NCI-H128 (cell line): ENCODE data around the gene SLC23A1.
"Not testable (repeated sequence)": the region's sequence is repeated elsewhere in the genome, so short reads cannot be mapped to it uniquely, and the experiment has no call there.

Experiments used
- DNase-seq: peaks from one replicate; lab custom pipeline; 2025; ENCODE audit not compliant: unreplicated experiment; lab: John Stamatoyannopoulos, UW

The SLC23A1 gene

DNA sequence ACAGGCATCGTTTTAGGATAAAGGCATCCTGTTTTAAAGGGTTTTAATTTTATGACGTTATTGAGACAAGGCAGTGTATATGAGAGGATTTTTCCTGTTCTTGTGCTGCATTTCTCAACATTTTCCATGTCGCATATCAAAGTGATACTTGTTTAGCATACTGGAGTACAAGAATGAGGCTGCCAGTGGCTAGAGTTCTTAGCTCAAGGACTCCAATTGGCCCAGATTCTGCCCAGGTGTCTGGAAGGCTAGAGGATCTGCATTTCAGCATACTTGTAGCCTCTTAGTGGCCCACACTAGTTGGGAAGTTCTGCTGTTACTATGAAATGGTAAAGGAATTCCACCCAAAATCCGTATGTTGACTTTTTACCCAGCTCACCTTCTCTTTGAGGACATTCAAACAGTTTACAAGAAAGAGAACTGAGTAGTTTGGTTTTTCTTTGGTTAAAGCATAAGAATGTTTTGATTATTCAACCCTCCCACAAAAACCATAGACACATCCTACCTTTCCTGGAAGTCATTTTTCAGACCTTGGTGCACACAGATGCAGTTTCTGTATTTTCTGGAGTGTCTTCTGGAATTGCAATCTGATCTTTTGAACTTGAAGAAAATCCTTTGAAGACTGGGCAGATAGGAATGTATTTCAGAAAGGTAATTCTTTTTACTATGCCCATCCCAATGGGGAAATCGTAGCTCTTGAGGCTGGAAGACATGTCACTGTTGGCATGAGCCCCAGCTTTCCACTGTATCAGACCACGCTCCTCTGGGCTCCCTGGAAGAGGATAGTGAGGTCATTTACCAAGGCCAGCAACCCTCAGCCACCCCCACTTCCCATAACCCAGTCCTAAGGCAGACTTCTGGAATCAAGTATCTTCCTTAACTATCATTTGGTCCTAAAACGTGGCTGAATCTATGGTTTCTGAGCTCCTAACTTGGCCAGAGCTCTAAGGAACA is 11.3 kb downstream of the SLC23A1 start:
- DNase-seq, result no peak

DNA sequence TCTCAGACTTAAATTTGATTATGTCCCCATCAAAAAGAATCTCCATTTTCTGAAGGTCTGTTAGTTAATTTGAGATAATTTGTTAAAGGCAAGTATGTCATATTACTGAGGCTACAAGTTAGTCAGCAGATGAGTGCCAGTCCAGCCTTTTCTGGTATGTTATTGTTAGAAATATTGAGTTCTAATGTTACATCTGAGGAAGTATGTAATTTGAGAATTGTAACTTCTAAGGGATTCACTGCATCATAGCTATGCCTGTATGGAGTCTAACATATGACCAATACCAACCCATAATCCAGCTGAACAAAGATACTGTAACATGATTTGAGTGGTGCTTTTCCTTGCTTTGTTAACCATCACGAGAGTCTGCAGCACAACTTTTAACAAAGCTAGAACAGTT is 13.9 kb downstream of the SLC23A1 start:
- no peak for DNase-seq

DNA sequence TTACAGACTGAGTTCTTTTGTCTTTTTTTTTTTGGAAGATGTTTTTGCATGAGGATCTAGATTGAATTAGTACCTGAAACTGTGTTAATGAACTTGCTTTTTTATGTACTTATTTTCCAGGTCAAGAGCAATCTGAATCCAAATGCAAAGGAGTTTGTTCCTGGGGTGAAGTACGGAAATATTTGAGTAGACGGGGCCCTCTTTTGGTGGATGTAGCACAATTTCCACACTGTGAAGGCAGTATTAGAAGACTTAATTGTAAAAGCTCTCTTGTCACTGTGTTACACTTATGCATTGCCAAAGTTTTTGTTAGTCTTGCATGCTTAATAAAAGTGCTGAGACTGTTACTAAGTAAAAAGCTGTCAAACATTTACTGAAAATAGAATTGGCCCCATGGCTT is 14.5 kb downstream of the SLC23A1 start:
- DNase-seq, result no peak

DNA sequence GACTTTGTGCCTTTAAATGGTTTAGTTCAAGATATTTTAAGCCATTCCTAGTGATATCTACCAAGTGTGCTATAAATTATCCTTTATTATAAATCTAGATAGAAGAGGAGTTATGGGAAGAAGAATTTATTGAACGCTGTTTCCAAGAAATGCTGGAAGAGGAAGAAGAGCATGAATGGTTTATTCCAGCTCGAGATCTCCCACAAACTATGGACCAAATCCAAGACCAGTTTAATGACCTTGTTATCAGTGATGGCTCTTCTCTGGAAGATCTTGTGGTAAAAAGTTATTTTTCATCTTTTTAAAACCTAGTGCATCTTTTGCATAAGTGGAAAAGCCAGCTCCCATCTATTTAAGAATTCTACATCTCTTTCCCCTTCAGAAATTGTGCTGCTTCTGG is 18.6 kb downstream of the SLC23A1 start:
- DNase-seq, result no peak

DNA sequence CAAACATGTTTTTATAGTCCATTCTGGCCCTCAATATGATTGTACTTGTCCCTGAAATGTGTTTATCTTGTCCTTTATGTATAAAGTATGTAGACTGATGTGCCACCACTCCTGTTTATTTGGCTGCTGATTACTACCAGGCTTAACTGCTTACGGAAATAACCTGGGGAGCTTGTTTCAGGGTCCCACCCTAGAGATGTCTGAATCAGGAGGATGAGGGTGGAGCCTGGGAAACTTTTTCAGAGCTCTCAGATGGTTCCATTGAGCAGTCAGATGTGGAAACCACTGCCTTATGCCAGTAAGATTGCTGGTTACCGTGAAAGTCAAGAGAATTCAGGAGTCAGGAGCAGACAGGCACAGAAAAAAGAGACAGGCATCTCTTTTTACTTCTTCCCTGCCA is 19.2 kb downstream of the SLC23A1 start:
- no peak for DNase-seq

DNA sequence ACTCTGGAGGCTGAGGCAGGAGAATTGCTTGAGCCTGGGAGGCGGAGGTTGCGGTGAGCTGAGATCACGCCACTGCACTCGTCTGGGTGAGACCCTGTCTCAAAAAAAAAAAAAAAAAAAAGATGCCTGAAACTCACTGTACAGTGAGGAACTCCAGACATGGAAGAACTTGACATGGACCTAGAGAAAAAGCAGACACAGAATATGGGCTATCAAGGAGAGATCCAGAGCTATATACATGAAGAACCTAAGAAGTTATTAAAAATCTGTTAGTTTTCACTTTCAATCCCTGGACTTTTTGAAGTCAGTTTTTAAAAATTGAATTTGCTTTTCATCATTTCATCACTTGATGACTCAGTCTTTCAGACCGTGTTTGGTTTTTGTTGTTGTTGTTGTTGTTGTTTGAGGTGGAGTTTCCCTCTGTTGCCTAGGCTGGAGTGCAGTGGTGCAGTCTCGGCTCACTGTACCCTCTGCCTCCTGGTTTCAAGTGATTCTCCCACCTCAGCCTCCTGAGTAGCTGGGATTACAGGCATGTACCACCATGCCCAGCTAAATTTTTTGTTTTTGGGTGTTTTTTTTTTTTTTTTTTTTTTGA is 21.2 kb downstream of the SLC23A1 start:
- DNase-seq, result no peak

DNA sequence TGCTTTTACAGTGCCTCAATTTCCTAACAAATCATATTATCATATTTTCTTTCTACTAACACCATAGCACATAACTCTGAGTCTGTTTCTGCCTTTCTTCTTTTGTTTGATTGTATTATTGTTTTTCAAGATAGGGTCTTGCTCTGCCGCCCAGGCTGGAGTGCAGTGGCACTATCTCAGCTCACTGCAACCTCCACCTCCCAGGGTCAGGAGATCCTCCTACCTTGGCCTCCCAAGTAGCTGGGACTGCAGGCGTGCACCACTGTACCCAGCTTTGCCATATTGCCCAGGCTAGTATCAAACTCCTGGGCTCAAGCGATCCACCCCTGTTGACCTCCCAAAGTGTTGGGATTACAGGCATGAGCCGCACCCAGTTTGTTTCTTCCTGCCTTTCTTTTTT is 22.7 kb downstream of the SLC23A1 start:
- no peak for DNase-seq

DNA sequence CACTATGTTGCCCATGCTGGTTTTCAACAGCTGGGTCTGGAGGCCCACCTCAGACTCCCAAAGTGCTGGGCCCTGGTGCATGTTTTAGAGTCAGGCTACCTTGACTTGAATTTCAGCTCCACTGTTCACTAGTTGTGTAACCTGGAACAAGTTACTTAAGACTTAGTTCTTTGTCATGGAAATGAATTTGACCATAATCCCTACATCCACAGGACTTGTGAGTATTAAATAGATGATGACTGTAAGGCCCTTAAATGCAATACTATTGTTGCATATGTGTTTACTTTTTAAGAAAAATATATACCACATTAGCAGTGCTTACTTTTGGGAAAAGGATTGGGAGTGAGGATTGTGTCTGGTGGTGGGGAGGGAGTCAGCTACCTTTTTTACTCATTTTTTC is 25.0 kb downstream of the SLC23A1 start:
- no peak for DNase-seq

DNA sequence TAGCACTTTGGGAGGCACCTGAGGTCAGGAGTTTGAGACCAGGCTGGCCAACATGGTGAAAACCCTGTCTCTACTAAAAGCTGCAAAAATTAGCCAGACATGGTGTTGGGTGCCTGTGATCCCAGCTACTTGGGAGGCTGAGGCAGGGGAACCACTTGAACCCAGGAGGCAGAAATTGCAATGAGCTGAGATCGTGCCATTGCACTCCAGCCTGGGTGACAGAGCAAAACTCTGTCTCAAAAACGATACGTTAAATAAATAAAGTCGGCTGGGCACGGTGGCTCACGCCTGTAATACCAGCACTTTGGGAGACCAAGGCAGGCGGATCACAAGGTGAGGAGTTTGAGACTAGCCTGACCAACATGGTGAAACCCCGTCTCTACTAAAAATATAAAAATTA is 27.2 kb downstream of the SLC23A1 start:
- not testable (repeated sequence) for DNase-seq

DNA sequence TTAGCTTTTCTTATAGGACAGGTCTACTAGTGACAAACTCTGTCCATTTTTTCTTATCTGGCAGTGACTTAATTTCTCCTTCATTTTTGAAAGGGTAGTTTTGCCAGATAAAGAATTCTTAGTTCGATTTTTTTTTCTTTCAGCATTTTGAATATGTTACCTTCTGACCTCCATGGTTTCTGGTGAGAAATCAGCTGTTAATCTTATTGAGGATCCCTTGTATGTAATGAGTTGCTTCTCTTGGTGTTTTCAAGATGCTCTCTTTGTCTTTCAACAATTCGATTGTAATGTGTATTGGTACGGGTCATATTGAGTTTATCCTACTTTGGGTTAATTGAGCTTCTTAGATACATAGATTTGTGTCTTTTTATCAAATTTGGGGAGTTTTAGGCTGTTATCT is 28.9 kb downstream of the SLC23A1 start:
- DNase-seq, result no peak

DNA sequence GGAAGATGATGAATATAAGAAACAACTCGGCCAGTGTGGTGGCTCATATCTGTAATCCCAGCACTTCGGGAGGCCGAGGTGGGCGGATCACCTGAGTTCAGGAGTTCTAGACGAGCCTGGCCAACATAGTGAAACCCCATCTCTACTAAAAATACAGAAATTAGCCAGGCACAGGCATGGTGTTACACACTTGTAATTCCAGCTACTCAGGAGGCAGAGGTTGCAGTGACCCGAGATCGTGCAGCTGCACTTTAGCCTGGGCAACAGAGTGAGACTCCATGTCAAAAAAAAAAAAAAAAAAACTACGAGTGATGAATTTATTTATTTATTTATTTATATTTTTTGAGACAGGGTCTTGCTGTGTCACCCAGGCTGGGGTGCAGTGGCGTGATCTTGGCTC is 35.2 kb downstream of the SLC23A1 start:
- not testable (repeated sequence) for DNase-seq

DNA sequence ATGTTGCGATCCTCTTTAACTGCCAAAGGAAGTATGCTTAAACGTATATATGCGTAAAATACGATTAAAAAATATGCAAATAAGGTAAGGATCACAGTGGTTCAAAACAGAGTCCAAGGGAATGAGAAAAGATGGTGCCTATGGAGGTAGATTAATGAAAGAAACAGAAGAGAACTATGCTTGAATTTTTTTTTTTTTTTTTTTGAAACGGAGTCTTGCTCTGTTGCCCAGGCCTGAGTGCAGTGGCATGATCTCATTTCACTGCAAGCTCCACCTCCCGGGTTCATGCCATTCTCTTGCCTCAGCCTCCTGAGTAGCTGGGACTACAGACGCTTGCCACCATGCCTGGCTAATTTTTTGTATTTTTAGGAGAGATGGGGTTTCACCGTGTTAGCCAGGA is 37.7 kb downstream of the SLC23A1 start:
- DNase-seq, result not testable (repeated sequence)

DNA sequence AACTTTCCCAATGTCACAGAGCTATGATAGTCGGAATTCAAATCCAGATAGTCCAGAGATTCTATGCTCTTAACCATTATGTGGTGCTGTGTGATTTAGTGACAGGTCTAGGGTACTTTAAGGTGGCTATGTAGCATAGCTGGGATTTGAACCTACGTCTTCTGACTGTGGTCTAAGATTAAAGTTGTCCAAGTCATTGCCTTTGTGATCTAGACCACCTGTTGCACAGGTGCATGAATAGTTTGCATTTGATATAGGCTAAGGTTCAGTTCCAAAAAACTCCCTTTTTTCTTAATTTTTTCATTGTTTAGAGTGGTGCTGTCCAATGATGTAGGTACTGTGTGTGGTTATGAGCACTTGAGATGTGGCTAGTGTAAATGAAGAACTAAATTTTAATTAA is 38.9 kb downstream of the SLC23A1 start:
- DNase-seq, result no peak

DNA sequence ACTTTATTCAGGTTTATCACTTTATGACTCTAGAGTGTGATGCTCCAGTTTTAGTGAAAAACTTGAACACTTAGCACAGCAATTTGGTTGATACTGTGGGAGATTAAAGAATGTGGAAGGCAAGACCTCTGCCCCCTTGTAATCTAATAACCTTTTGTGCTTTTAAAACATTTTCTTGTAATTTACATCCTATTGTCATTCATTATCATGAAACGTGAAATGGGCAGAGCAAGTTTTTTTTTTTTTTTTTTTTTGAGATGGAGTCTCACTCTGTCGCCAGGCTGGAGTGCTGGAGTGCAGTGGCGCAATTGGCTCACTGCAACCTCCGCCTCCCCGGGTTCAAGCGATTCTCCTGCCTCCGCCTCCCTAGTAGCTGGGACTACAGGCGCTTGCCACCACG is 39.6 kb downstream of the SLC23A1 start:
- no peak for DNase-seq

DNA sequence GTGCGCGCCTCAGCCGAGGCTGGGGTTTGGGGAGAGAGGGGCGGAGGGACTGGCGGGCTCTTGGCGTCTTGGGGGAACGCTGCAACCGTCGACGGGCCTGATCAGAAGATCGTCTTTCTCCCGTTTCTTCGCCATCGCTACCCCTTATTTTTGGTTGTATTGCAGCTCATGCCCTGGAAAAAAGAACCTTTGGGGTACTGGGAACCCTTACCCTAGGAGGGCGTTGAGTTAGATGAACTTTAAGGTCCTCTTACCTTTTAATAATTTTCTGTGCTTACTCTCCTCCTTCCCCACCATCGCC is 40.7 kb downstream of the SLC23A1 start:
- DNase-seq, result no peak

DNA sequence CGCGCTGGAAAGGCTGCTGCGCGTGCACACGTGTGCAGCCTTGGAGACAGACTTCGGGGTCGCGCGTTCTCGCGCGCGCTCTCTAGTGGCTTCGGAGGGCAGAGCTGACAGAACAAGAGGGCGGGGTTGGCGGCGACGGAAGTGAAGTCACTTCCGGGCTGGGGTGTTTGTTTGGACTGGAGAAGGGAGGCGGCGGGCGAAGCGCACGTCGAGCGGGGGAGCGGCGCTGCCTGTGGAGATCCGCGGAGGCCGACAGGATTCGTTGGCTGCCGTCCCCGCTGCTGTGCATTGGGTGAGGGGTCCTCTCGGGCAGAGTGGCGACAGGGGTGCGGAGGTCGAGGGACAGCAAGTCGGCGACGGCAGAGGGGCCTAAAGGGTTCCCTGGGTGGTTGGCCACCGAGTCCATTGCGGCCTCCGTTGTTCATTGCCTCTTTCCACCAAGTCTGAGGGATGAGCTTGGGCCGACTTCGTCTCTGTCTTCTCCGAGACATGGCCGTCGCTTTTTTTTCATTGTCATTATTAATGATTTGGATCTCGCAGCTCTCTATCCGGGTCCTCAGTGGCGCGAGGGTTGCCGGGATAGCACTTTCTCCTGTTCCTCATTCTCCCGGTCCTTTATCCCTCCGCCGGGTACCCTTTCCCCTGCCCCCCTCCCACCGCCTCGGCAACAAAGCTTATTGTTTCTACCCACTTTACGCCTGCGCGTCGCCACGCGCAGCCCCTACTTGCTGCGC is 41.2 kb downstream of the SLC23A1 start, which contains the start of gene PAIP2:
PAIP2 (plus strand) TSS at position 166 of the 734 bp plus-strand sequence. CDS start 21,931 bp downstream, outside the sequence.
- DNase-seq, result peak; percentile 85

DNA sequence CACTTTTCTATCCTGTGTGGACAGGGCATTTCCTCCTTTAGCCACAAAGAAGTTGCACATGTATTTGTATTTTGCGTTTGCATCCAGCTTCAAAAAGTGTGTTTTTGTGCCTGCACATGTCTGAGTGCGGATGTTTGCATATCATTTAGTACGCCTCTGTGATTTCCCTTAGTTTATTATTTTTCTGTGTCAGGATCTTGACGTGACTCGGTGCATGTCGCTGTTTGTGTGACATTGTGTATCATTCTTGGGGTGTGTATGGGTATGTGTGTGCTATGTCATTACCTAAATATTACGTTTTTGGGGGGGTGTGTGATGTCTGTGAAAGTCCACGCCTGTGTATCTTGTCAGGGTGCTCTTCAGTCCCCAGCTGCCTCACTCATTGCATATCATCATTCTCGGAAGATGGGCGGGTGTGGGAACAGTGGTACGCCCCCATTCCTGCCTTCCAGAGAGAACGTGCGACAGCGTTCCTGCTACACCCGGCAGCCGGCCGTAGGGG is 41.9 kb downstream of the SLC23A1 start:
- no peak for DNase-seq

DNA sequence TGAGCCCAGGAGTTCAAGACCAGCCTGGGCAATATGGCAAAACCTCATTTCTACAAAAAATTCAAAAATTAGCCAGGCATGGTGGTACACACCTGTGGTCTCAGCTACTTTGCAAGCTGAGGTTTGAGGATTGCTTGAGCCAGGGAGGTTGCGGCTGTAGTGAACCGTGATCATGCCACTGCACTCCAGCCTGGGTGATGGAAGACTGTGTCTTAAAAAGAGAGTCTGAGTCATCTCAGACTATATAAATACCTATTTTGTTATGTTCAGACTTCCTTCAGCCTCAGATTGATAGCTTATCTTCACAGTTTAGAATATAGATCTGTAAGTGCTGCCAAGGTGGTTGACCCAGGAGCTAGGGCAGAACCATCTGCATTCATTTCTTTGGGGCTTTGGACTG is 43.0 kb downstream of the SLC23A1 start:
- DNase-seq, result no peak

DNA sequence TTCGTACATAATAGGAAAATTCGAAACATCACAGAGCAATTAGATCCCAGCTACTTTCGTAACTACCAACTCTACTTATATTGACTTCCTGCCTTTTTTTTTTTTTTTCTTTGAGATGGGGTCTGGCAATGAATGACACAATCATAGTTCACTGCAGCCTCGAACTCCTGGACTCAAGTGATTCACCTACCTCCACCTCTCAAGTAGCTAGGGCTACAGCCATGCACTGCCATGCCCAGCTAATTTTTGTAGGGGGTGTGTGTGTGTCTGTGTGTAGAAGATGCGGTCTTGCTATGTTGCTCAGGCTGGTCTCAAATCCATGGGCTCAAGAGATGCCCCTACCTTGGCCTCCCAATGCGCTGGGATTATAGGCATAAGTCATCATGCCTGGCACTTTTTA is 47.3 kb downstream of the SLC23A1 start:
- DNase-seq, result no peak
